ENCODE measurements around the gene ROR1.

ROR1 gene

DNA sequence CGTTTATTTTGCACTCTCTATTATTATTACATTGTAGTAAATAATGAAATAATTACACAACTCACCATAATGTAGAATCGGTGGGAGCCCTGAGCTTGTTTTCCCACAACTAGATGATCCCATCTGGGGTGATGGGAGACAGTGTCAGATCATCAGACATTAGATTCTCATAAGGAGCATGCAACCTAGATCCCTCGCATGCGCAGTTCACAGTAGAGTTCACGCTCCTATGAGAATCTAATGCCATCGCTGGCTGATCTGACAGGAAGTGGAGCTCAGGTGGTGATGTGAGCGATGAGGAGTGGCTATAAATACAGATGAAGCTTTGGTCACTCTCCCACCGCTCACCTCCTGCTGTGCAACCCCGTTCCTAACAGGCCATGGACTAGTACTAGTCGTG is 112.1 kb downstream of the ROR1 start:
- no peak for DNase-seq (ENCODE audit: low spot score)

DNA sequence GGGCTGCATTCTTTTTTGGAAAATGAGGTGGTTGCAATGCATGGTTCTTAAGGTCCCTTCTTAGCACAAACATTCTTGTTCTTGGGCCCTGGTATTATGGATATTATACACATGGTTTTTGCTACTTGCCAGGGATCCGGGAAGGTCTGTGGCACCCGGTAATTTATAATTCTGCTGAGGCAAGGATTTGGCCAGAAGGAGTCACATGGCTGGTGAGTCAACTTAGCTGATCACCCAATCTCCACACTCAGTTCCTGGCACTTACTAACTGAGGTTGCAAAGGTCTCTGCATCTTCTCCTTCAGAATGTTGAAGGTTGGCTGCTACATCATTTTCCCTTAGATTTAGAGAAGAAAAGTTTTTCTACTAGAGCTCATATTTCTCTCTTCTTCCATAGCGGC is 112.5 kb downstream of the ROR1 start:
- no peak for DNase-seq (ENCODE audit: low spot score)

DNA sequence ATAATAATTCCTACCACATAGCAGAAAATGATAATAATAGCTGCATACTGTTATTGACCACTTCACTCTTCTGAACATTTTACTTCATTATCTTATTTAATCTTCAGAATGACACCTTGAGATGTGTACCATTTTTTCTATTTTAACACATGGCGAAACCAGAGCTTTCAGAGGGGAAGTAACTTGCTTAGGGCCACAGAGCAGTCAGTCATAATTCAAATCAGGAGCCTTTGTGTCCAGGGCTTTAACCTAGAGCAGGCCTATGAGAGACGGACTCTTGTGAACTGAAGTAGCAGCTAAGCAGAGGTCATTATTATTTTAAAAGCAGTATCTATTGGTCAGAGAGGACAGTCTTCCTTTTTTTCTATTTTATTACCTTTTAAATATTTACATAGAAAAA is 114.0 kb downstream of the ROR1 start:
- DNase-seq (ENCODE audit: low spot score), result no peak

DNA sequence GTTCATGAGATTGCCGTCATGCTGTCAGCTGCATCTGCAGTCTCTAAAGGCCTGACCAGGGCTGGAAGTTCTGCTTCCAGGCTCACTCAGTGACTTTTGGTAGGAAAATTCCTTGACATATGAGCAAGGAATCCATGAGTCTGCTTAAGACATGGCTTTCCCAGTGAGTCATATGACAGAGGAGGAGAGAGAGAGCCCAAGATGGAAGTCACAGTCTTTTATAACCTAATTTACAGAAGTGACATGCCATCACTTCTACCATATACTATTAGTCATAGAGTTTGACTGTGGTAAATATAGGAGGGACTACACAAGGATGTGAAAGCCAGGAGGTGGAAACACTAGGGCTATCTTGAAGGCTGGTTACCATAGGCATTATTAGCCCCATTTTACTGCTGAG is 115.2 kb downstream of the ROR1 start:
- DNase-seq (ENCODE audit: low spot score), result no peak

DNA sequence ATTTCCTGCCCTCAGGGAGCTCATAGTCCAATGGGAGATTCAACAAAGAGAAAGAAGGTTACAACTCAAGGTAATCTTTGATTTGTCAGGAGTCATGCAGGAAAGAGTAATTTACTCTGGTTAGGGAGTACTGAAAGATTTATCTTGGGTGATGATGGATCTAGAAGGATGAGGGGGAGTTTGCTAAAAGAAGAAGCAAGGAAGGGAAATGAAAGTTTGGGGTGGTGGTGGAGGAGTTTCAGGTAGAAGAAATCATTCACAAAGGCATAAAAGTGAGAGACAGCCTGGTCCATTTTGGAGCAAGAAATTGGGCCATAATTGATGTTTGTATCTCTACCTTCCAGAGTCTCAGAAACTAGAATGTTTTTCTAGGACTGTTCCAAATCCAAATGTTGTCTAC is 116.7 kb downstream of the ROR1 start:
- DNase-seq (ENCODE audit: low spot score), result no peak

DNA sequence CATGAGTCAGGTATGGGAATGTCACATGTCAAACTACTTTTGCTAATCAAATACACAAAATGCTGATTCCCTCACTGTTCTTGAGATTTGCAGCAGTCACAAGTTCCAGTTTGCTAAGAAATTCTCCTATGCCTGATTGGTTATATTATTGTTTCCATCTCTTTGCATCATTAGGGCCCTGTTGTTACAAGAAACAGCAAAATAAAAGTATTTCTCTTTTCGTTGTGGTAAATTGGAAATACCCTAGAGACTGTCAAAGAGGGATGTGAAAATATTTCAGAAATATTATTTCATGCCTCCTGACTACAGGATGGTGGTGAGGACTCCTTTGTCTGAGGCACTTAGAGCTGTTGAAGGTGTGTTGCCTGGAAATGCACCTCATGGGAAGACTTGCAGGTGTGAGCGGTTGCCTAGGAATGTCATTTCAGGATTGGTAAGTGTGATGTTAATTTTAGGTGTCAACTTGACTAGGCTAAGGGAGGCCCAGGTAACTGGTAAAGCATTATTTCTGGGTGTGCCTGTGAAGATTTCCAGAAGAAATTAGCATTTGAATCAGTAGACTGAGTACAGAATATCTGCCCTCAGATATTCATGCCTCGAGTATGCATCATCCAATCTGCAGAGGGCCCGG is 117.4 kb downstream of the ROR1 start:
- no peak for DNase-seq (ENCODE audit: low spot score)

DNA sequence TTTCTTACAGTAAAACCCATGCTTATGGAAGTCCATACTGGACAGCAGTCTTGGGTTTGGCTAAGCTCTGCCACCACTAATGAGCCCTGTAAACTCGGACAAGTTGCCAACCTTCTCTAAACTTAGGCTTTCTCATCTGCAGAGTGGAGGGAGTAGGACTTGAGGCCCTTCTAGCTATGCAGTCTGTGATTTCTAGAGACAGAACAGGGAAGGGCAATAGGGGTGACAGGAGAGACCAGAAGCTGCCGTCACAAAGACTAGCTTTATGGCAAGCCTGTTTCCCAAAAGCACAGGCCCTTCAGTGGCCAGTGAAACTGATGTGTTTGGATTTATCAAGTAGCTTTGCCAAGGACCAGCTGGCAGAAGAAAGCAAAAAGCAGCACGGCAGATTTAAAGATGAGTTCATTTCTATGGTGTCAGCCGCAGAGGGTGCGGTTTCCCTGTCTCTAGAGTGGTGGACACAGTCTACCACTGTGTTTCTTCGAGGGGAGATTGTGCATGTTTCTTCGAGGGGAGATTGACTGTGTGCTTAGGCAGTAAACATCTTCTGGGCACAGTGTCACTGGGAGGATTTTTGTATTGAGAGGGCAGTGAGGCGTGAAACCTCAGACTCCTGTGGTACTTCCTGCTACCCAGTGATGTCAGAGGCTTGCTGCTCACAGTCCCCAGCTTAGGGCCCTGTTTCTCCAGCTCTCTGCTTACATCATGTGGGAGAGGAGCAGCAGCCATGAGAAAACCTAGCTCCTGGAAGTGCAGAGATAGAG is 119.0 kb downstream of the ROR1 start:
- no peak for DNase-seq (ENCODE audit: low spot score)

DNA sequence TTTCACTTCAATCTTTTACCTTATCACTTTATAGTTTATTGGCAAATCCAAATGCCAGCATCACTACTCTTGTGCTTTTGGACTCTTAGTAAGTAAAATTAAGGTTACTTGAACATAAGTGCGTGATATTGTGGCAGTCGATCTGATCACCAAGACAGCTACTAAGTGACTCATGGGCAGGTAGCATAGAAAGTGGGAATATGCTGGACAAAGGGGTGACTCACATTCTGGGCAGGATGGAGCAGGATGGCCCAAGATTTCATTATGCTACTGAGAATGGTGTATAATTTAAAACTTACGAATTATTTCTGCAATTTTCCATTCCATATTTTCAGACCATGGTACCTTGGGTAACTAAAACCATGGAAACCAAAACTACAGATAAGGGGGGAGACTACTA is 120.2 kb downstream of the ROR1 start:
- no peak for DNase-seq (ENCODE audit: low spot score)

DNA sequence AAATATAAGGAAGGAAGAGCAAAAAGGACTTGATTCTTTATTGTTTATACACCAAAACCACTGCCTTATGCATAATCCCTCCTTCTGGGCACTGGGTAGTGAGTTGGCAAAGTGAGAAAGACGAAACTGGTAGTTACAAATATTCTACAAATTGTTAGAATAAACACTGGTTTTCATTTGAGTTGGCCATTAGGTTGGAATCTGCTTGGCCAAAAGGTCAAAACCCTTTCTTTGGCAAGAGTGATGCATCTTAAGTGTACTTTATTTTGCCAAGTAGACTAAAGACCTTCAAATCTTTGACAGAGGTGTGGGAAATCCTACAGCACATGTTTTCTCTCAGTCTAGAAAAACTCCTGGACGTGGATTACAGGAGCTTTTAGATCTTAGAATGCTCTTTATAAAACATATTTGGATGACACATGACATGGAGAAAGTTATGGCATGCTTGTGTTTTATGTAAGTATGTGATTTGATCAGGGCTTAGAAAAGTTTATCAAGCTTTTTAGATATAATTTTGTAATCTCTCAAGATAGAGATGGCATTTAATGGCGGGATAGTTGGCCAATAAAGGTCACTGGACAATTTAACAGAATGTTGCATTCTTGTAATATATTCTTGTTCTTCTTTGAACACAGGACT is 120.9 kb downstream of the ROR1 start:
- no peak for DNase-seq (ENCODE audit: low spot score)

DNA sequence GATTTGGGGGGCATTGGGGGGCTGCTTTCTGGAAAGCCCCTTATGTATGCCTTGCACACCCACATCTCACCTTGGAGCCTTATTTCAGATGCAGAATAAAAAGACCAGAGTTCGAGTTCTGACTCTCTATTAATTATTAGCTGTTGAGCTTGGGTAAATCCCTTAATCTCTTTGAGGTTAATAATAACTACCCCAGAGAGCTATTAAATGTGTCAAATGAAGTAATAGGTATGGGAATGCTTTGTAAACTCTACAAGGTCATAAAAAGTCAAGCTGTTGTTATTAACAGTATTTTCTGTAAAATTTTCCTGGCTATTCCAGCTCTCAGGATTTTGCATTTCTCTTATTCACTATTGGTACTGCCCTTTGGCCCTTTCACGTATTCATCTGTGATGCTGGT is 122.9 kb downstream of the ROR1 start:
- DNase-seq (ENCODE audit: low spot score), result no peak

DNA sequence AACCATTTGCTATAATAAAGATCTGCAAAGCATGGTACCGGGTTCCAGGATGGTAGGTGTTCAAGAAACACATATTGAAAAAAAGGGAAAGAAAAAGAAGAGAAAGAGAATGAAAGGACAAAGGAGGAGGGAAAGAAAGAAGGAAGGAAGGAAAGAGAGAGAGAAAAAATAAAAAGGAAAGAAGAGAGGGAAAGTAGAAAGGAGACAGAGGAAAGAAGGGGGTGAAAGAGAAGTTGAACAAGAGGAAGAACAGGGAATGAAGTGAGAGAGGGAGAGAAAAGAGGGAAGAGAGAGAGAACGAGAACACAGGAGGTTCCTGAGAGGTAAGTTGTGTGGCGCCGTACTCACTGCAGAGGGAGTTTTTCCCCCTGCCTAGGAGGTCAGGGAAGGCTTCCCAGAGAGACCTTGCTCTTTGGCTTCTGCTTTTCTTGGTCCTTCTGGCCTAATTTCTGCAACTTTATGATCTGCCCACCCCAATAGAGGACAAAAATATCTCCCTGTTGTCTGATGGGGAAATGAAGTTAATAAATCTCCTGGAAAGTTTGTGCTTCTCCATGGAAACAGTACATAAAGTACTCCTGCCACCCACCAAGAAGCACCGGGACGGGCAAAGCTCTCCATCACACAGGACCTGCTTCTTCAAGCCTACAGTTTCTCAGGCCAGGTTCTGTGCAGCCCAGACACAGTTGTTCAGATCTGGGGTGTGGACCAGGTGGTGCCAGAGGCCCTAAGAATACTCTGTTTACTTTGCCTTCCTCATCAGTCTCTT is 124.8 kb downstream of the ROR1 start:
- DNase-seq (ENCODE audit: low spot score), result no peak

DNA sequence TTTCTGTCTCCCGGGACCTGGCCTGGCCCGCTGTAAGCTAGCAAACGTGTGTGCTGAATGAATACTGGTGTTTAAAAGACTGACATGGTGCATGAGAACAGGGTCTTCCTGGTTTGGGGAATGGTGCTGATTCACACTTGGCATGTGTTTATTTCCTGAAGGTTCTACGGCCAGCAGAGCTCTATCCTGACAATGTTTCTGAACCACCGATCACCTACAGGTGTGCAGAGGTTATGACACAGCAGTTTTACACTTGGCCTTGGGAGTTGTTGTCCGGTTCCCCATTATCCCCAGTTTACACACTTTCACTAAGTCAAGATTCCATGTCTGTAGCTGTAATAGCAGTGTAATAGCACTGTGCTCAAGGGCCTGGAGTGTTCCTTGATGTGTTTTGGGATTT is 127.3 kb downstream of the ROR1 start:
- DNase-seq (ENCODE audit: low spot score), result no peak

DNA sequence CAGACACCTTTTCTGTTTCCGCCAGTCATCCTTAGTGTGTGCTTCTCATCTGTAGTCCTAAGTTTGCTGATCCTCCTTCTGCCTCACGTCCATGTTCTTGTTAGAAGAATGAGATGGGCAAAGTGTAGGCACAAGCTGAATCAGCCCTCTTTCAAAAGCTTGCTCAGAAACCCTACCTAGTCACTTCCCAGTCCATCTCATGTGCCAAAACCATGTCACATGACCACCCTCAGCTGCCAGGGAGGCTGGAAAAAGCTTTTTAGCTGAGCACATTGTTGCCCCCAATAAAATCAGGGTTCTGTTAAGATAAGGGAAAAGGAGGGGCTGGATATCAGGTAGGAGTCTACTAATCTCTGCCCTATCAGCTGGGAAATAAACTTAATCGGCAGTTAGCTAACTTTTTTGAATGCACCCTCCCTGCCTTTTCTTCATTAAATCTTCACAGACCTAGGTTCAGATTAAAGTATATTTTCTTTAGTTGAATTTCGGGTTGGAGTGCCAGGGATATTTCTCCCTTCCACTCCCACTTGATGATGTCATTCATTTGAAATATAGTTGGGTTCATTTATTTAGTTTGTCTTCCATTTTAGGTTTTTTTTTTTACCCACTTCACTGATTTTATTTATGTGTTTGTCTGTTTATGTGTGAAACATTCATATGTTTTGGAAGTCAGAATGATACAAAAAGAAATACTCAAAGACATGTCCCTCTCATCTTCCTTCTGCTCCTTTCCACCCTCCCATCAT is 129.2 kb downstream of the ROR1 start:
- DNase-seq (ENCODE audit: low spot score), result peak; percentile 6

DNA sequence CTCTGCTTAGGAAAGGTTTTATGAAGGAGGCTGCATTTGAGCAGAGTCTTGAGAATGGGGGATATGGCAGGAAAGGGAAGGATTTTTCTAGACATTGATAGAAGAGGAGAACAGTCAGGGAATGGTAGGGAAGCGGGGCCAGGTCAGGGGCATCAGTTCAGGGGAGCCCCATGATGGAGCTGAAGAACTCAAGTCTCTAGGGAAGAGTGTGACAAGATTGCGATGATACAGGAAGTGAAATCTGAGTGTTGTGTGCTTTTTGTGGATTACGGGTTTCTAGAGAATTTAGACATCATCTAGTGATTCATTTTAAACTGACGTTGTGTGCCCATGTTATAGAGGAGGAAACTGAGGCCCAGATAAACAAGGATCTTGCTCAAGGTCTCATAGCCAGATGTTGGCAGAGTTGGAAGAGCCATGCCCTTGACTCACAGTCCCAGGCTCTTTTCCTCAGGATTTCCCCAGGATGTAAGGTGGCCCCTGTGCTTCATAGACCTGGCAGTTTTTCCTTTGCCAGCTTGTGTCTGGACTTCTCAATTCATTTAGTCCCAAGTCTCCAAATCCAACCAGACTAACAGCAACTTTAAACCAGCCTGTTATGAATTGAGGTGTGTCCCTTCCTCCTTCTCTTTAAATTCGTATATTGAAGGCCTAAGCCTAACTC is 130.3 kb downstream of the ROR1 start:
- DNase-seq (ENCODE audit: low spot score), result no peak

DNA sequence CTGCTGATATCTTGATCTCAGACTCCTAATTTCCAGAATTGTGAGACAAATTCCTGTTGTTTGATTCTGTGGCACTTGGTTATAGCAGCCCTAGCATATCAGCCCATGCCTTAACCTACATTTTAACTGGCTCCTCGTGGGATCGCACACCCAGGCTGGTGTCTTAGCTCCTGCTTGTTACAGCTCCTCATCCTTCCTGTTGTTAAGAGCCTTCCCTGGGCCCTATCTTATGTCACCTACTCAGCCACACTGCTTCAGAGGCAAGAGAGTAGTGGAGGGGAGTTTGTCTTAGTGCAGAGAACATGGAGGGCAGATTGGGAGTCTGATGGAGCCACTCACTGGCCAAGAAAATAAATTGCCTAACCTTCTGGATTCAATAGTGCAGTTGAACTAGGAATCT is 131.0 kb downstream of the ROR1 start:
- no peak for DNase-seq (ENCODE audit: low spot score)

DNA sequence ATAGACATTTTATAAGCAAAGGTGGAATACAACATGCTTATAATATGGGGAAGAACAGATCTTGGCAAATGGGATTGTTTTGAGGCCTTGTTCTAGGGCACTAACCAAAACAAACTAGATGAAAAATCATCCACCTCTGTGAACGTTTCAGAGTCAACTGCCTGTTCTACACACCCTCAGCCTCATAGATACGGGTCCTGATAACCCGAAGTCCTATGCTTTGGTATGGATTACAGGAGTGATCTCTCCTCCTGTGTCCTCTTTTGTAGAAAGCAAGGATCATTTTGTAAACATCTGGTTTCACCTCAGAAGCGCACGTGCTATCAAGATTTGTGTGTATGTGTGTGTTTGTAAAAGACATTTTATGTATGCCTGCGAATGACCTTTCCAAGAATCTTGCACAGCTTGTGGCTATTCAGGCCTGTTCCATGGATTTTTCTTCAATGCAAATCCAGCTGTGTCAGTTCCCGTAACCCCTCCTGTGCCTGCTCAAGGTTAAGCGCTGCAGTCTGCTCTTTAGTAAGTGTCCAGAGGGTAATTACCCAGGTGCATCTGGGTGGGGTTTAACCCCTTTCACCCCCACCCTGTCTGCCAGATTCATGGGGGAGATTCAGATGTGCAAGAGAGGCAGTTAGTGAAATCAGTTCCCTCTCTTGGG is 132.4 kb downstream of the ROR1 start:
- no peak for DNase-seq (ENCODE audit: low spot score)

DNA sequence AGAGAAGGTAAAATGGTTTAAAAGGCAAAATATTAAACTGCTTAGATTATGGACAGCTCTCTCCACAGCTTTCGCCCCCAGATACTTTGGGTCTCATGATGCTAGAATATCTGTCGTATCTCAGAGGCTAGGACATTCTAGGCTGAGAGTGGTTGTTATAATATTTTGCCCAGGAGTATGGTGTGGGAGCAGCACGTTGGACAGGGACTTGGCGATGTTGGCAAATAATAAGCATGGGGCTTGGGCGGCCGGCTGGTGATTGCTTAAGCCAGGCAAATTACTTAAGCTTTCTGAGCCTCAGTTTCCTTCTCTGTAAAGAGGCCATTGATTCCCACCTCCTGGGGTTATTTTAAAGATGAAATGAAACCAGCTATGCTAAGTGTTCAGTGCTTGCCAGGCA is 133.2 kb downstream of the ROR1 start:
- DNase-seq (ENCODE audit: low spot score), result no peak

DNA sequence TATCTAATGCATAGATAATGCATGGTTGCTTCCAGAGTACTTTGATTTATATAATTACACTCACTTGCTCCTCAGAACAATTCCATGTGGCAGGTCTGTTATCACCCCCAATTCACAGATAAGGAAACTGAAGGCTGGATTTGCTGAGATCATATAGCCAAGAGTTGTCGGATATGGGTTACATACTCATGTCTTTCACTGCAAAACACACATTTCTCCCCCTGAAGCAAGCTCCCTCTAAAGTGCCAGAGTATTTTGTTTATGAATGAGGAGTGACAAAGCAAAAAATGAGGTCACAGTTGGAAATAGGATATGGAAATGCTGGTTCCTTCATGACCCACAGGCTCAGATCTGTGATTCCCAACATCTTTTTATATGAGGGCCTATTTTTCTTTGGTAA is 134.2 kb downstream of the ROR1 start:
- DNase-seq (ENCODE audit: low spot score), result no peak

DNA sequence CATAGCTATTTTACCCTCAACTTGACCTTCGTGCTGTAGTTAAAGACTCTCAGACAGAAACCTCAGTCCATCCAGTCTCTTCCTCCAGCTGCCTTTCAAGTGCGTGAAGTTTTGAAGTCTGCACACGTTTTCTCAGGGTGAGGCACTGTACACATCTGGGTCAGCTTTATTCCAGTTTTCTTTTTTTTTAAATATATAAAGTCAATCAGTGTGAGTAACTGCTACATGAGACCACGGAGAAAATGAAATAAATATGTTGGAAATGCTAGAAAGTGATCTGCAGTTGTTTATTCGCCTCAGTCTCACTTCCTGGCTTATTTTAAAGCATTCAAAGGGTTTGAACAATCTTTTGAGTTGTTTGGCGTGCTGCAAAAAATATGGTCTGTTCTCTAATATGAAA is 135.7 kb downstream of the ROR1 start:
- no peak for DNase-seq (ENCODE audit: low spot score)

DNA sequence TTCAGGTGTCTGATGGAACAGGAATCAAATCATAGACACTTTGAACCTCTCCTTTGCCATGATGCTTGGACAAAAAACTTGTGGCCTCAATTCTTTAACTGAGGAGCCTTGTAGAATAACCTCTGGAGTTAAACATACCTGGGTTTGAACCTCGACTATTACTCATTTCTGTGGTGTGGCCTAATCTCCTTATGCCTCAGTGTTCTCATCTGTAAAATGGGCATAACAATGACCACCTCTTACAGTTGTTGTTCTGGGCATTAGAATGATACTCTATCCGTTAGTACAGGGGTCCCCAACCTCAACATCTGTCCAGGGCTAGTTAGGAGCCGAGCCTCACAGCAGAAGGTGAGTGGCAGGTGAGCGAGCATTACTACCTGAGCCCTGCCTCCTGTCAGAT is 137.2 kb downstream of the ROR1 start:
- DNase-seq (ENCODE audit: low spot score), result no peak

DNA sequence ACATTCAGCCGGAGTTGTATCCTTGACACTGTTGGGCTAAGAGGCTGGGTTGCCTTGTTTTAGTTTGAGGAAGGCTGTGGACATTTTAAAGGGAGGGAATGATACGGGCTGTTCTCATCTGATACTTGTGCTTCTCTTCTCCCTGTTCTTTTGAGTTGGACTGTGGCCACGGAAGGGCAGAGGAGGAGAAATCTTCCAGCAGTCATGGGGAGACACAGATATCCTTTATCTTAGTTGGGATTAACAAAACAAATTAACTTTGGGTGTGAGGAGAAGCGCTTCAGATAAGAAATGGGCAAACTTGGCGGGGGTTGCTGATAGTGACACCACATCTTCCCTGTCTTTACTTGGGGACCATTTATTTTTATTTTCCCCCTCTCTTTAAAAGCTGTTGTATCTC is 138.8 kb downstream of the ROR1 start:
- DNase-seq (ENCODE audit: low spot score), result no peak
